ENCODE results near the gene KIF5B.

KIF5B gene

DNA sequence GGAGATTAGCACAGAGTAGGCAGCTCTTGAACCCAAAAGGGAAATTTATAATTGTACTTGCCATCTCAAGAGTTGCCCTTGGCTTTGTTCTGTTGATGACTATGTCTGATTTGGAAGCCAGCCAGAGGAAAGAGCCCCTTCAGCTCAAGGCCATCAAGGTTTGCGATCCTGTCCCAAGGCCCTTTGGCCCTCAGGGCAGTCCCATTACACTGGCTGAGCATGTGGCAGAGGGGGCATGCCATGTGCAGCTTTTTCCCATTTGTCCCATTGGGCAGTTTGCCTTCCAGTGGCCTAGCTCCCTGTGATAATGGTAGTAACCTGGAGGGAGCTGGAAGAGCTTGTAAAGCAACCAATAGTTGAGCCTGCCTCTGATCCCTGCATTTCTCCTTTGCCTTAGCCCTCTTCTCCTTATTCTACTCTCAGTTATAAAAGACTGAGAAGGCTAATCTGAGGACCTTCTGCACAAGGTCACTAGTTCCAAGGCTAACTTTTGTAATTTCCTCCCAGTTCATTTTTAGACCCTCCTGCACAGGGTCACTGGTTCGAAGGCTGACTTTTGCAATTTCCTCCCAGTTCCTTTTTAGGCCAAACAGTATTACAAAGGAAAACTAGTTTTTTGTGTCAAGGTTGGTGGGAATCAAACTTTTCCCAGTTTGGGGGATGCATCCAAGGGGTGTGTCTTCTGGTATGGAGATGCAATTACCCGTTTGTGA is 96.6 kb downstream of the KIF5B start:
- DNase-seq = no peak

Data from SHP77 treated with DMSO at 0.1 percent for 48 hours (cell line).